Stimulated activated naive CD4-positive, alpha-beta T cell (primary cell): ENCODE data around the gene MLLT1.

Experiments used
- DNase-seq, 6 experiments: peaks; one replicate each; lab custom pipeline; 2025; lab: John Stamatoyannopoulos, UW

The MLLT1 gene

DNA sequence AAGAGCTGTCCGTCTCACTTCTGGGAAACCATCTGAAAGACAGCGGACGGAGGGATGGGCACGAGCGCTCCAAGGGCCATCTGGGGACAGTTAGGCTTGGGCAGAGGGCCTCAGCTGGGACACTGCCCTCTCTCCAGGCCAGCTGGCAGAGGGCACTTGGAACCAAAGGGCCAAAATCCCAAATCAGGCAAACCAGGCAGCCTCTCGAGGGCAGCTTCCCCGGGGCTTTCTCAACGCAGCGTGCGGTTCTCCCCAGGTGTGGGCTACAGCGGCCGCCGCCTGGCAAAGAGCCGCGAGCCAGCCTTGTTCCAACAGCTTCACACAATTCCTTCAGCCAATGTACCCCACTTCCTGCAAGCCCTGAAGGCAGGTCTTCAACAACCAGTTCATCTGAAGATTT, 5.0 kb downstream of the MLLT1 start:
- DNase-seq: no peak

DNA sequence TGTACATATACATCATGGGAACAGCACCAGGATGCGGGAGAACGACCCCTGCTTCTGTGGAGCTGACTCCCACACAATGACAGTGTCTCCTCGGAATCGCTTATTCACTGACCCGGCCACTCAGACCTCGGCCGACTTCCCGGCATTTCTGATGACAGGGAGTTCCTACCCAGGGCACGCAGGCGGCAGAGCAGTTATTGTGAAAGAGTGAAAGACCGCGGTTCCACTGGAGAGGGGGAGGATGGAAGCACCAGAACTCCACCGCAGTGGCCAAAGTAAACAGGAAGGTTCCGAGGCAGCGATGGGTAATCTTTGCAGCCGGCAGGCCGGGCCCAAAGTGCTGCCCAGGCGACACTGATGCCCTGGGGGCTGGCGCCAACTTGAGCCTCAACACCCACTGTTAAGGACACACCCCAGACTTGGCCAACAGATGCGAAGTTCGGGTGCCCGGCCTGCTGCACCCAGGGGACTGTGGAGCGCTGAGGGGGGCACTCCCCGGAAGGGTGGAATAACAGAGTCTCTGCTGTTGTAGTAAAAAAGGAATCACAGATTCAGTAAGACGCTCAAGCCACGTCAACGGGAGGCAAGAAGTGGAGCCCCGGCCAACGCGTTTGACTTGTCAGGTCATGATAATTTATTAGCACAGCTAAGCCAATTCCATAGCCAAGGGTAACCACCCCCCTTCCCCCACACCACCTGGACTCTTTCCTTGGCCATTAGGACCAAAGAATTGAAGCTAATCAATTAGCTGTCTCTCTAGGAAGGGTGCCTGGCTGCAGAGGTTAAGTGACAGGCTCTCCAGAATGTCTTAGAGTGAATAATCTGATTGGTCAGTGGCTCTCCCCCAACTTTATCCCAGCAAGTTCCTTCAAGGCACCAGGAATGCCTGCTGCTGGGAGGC, 5.8 kb downstream of the MLLT1 start:
- no peak for DNase-seq

DNA sequence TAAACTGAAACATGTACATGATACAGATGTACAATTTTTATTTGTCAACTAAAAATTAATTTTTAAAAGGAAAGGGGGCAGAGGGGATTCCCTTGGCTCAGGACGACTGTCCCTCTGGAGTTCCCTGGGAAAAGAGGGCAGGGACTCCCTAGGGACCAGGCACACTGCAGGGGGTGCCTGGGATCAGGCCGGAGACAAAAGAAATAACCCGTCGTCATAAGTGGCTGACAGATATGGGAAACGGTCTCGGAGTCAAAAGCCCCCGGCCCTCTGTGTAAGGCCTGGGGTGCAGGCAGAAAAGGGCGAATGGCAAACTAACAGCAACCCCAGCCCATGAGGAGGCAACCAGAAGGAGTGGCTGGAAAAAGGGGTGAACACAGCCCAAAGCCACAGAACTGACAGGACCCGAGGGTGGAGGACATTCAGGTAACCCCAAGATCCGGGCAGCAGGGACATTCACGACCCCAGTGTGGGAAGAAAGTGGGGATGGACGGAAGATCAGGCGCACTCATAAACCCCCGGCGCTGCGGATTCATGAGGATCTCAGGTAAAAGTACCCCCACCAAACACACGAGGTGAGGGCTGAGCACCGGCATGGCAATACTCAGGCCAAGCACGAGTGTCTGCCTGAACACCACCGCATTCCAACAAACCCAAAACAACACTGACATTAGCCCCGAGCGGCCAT, 6.7 kb downstream of the MLLT1 start:
- DNase-seq: no peak

DNA sequence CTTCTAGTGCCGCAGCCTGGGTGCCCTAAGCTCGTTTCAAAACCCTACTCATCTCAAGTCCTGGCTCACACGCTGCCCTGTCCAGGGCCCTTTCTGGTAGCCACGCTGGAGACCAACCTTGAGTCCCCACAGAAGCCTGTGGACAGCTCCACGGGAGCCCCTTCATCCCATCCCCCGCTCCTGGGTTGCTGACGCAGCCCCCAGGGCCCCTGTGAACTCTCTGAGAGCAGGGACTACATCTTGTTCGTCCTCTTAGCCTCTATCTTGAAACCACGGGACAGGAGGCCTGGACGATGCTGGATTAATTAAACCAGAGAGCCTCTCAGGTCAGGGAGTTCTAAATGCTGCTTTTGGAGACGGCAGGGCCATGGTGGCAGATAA, 7.4 kb downstream of the MLLT1 start:
- no peak for DNase-seq

DNA sequence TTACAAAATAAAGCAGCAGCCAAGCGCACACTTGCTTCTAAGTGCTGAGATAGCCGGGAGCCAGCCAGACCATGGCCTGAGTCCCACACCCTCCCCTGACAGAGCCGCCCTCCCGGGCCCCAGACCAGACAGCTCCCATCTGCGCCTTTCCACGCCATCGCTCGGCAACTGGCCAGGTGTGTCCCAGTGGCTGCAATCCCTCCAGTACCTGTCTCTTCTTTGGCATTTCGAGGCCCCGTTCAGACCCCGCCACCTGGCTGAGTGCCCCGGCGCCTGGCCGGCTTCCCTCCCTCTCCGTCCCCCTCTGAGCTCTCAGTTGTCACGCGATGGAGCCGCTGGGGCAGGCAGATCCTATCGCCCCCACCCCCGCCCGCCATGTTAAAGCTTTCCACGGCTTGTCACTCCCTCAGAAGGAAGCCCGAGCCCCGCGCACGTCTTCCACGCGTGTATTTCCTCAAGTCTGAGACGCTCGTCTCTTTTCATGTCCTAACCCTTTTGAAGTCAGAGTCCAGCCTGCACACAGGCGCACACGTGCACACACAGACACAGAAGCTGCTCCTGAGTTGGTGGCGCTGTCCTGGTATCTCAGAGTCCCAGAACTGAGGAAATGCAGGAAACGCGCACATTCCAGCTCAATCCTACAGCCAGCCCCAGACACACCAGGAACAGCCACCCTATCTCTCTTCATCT, 7.9 kb downstream of the MLLT1 start:
- no peak for DNase-seq

DNA sequence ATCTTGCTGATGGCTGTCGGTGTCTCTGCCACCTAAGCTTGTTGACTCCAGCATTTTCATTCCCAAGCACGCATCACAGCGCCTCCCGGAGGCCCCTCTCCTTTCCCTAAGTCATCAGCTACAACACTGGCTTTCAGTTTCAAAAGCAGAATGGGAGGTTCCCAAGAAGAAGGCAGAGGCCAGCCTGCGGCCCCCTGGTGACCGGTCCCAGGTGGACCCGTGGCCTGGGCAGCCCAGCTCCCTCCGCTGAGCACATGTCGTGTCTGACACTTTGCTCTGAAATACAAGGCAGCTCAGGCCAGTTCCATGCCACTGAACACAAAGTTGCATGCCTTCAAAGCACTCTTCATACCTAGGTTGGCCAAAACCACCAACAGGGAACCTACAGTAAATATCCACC, 8.5 kb downstream of the MLLT1 start:
- DNase-seq: no peak

DNA sequence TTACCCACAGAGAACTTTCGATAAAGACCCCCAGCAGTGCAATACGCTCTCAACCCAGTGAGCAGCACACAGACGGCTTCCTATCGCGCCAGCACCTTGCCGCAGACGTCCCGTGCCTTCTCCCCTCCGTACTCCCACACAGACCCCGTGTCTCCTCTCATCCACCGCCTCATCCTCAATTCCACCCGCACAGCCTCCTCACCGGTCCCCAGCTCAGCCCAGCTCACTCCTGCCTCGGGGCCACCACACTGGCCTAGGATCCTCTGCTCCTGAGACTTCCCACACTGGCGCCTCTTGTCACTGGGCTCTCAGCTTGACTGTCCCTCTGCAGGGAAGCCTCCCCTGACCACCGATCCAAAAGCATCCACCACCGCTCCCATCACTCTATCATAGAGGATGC, 9.0 kb downstream of the MLLT1 start:
- no peak for DNase-seq

DNA sequence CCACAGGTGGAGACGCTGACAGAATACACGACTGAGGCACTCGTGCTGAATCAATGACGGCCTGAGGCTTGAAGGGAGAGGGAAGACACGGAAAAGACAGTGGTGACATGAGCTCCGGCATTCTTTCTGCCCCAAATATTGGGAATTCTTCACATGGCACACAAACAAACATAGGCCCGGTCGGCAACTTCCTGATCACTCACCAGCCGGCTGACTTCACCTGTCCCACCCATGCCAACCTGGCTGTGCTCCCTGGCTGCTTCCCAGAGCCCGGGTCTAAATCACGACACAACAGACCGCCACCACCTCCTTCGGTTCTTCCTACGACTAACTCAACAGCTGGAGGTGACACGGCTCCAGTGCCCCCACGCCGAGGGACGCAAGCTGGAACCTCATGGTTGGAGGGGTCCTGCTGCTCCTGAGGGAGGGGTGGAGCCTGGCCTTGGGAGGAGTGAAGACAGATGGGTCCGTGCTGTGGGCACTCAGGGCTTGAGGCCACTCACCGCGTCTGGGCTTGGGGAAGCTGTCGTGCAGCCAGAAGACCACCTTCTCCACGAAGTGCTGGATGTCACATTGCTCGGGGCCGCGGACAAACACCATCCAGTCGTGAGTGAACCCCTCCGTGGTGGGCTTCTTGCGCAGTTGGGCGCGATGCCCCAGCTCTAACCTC, 9.6 kb downstream of the MLLT1 start:
- no peak for DNase-seq

DNA sequence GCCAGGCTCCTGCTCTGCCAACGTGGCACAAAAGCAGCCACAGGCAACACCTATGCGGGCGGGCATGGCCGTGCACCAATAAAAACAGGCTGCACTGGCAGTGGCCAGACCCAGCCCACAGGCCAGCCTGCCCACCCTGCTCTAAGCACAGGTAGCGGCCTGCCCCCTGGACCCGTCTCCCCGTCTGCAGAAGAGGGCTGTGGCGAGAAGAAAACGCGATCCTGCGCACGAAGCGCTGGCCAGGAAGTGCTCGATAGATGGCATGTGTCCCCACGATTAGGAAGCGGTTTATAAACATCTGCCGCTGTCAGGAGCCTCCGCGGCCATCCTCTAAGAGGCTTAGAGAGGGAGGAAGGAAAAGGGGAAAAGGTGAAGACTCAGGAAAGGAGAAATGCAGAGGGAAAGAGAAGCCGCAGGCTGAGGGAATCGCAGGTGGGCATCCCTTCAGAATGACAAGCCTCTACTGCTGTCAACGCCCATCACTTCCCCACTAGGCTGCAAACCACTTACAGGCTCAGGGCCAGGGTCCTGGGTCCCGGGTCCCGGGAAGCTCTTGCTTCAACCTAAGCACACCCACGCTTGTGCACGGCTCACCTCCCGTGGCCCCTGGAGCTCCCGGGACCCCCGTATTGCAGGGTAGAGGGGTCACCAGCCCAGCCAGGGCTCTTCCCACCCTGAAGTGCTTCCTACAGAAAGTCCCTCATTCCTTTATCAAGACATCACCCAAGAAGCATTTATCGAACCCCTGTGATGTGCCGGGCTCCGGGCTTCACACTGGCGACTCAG, 10.5 kb downstream of the MLLT1 start:
- no peak for DNase-seq

DNA sequence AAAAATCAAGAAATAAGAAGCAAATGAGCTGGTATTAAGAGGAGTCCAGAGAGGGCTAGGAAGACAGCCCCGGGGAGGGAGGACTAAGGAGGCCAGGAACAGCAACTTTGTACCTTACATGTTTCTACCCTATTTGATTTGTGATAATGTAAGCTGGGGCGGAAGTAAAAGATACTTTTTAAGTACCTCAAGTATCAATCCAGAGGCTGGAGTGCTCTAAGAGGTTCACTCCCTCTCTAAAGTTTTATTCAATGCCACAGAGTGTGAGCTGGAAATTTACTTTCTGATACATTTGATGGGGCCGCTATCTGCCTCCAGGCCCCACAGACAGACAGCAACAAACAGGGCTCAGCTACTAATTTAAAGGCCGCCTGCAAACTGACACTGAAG, 11.4 kb downstream of the MLLT1 start:
- DNase-seq: no peak

DNA sequence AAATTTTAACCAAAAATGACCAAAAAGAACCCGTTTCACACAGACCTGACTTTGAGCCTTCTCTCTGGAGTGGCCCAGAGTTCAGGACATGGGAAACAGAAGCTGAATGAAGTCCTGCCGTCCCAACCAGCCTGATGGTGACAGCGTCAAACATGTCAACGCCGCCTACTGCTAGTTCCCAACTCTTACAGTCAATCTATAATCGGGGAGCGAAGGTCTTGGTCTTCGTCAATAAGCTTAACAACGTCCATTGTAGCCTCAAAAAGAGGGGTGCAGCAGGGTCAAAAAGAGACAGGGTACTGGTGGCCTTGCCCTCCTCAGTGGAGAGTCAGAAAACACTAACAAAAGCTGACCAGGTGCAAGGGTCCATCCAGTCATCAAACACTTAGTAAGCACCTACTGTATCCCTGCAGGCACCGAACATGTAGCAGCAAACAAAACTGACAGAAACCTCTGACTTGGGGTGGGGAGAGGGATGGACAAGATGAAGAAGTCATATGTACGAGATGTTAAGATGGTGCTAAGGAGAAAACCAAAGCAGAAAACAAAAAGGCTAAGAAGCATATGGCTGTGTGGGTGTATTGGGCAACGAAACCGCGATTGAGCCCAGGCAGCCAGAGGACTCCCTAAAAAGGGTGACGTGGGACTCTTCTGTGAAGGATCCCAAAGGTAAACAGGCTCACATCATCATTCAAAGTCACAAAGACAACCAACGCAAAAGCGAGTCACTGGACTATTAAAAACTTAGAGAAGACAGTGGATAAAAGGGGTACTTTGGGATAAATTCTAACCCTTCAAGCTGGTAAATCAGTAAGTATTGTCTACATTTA, 12.0 kb downstream of the MLLT1 start:
- DNase-seq: no peak

DNA sequence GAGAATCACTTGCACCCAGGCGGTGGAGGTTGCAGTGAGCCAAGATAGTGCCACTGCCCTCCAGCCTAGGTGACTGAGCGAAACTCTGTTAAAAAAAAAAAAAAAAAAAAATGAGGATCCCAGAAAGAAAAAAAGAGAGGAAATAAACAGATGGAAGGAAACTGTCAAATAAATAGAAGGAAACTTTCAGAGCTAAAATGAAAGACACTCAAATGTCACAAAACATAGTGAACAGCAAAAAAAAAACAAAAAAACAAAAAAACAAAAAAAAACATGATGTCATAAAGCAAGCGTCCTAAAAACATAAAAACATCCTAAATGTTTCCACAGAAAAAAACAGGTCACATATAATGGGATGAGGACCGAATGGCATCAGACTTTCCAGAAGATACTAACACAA, 15.0 kb downstream of the MLLT1 start:
- DNase-seq: no peak

DNA sequence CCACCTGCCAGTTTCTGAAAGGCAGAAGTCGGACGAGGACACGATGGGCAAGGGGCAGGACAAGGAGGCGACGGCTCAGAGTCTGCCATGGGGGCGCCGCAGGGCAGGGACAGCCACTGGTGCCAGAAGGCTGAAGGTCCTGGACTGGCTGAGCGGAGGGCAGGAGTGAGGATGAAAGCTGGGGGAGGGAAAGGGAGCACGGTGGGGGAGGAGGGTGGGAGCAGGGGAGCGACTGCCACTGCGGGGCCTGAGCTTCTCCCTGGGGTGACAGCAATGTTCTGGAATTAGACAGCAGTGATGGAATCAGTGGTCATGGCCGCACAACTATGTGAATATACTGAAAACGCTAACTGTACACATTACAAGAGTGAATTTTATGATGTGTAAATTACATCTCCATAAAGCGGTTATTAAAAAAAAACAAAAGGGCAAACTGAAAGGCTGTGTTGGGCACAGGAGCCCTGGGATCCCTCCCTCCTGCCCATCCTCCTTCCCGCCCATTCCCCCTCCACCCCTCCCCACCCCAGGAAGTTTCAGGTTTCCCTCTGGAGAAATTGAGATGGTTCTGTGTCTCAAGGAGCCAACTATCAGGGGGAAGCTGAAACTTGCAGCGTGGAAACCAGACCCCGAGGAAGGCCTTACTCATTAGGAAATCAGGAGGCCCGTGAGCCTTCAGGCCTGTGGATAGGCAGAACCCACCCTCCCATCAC, 15.9 kb downstream of the MLLT1 start:
- DNase-seq: no peak

DNA sequence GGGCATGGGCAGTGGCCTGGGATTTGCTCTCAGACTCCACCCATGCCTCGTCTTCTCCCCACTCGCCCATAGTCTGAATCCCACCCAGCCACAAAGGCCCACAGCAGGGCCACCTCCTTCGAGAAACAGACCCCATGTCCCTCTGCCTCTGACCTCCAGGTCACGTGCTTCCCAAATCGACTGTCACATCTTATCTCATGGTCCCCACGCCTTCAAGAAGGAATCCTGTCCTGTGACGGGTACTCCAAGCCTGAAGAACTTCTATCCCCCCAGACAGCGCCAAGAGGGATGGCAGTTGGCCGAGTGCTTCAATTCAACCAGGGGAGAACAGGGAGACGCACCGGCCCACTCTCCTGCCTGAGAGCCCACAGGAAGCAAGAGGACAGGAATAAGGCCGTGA, 16.5 kb downstream of the MLLT1 start:
- no peak for DNase-seq

DNA sequence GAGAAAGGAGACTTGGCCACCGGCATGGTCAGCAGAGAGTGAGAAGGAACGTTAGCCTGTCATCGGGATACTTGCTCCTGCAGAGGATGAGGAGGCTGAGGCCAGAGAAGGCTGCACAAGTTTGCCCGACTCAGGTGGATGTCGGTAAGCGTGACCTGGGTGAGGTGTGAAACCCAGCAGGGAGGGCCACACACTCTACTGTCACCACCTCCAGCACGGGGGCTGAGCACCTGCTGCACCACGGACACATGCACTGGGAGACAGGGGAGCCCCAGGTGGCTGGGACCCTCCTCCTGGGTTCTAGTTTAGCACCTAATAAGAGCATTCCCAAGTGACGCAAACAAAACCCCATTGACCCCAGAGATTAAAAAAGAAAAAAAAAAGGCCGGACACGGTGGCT, 17.3 kb downstream of the MLLT1 start:
- no peak for DNase-seq

DNA sequence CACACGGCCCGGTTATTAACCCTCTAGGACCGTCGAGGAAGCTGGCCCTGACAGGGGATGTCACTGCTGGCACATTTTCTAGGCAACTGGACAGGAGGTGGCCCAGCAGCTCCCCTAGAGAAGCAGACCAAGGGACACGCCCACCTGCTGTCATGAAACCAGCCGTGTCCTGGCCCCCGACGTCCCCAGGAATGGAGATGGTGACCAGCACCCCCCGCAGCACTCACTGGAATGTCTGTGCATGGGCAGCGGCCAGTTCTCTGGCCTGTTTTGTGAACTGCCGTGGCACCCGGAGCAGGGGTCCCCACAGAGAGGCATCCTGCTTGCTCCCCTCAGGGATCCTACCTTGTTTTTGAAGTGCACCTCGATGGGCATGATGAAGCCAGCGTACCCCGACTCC, 17.9 kb downstream of the MLLT1 start:
- DNase-seq: no peak

DNA sequence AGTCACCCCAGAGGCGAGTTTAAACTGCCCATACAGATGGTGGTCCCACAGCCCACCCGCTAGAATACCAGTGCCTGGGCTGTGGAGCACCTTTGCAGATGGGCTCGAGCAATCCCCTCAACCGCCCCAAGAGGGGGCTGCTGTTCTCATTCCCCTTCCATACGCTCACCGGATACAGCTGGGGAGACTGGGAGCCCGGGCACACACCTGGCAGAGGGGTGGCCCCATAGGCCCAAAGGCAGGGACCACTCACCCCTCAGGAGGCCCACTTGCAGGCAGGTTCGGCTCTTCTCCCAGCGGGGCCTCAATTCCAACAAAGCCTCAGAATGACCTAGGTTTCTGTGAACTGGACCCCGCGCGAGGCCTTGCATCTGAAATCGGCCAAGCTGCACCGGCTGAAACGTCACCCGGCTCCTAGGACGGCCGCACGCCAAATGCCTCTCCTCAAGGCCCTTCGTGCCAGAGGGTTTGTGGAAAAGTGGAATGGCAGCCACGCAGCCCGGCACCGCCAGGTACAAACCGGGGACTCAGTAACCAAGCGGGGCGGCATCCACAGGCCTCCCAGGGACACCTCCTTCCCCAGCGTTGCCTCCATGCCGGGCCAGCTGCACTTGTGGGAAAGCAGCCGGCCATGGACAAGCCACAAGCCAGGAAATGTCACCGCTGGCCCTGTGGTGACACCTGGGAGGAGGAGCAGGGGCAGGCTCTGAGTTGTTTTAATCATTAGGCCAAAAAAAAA, 18.7 kb downstream of the MLLT1 start:
- DNase-seq: peak in 1 of 6 experiments; percentile 12

DNA sequence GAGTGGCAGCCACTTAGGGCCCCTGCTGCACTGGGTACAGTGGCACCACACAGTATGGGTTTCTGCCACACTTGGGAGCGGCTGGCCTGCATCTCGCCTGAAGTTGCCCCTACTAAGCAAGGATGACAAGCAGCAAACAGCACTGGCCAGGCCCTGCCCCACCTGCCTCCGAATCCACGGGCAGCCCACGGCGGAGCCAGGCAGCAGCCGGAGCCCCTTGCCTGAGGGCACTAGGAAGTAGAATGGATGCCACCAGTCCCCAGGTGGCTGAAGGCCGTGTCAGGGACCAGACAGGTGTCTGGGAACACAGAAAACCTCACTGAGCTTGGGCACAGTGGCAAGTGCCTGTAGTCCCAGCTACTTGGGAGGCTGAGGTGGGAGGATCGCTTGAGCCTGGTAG, 19.4 kb downstream of the MLLT1 start:
- DNase-seq: no peak

DNA sequence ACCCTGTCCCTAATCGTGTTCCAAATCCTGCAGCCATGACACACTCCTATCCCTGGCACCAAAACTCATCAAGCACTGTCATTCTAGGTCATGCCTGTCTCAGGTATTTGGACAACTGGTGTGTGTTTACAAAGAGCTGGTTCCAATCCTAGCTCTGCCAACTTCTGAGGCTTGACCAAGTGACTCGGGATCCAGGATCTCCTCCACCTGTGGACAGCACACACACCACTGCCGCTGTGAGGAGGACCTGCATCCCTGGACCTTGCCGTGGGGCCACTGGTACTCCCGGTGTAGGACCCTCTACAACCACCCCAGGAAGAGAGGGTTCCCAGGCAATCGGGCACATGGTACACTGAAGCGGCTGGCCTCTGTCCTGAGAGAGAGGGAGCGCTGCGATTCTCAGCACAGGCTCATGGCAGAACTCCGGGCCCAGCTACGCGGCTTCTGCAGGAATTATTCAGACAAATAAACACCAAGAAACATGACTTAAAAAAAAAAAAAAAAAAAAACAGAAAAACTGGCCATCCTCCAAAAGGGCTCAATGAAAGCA, 20.4 kb downstream of the MLLT1 start:
- no peak for DNase-seq
